ENCODE measurements around the gene ZBTB2.

The ZBTB2 gene

GRCh38 chr6:151399679-151400078 is 8.3 kb upstream of the ZBTB2 start:
- no peaks in the 10 kb centered on the region for H3K4me1 ChIP-seq
- H3K9me3 ChIP-seq, result no peaks in the 10 kb centered on the region
- no peaks in the 10 kb centered on the region for H3K27me3 ChIP-seq
- no peak overlapping the region for H3K4me3 ChIP-seq (ENCODE audit: low read depth, low read length)
- no peak for DNase-seq
- peaks cover 38% of the 10 kb centered on the region for H3K36me3 ChIP-seq
- TF ChIP-seq CTCF (IDR thresholded peaks at IDR 0.05; ENCODE audit: low read depth, low read length), result no peak

- peaks cover 4% of the 10 kb centered on the region for H3K4me1 ChIP-seq
Observed at GRCh38 chr6:151393410-151393809, 2.1 kb upstream of the ZBTB2 start.

GRCh38 chr6:151392427-151392826 is 1.1 kb upstream of the ZBTB2 start:
- no peak for TF ChIP-seq CTCF (IDR thresholded peaks at IDR 0.05; ENCODE audit: low read depth, low read length)
- Histone ChIP-seq H3K27me3 (no peaks in the 10 kb centered on the region), H3K4me1 (peaks cover 4% of the 10 kb centered on the region), H3K36me3 (peaks cover 15% of the 10 kb centered on the region), H3K4me3 (ENCODE audit: low read depth, low read length) (peak overlapping the region; percentile 89), H3K9me3 (no peaks in the 10 kb centered on the region)
- no peak for DNase-seq

More at GRCh38 chr6:151393410-151393809, 2.1 kb upstream of the ZBTB2 start:
- no peak for DNase-seq
- Histone ChIP-seq H3K9me3 (no peaks in the 10 kb centered on the region), H3K27me3 (no peaks in the 10 kb centered on the region), H3K36me3 (peaks cover 19% of the 10 kb centered on the region), H3K4me3 (ENCODE audit: low read depth, low read length) (no peak overlapping the region)
- no peak for TF ChIP-seq CTCF (IDR thresholded peaks at IDR 0.05; ENCODE audit: low read depth, low read length)

GRCh38 chr6:151390851-151391470 is 398 bp downstream of the ZBTB2 start:
- no peak for TF ChIP-seq CTCF (IDR thresholded peaks at IDR 0.05; ENCODE audit: low read depth, low read length)
- H3K4me1 ChIP-seq, result peaks cover 4% of the 10 kb centered on the region
- peak overlapping the region; percentile 89 for H3K4me3 ChIP-seq (ENCODE audit: low read depth, low read length)
- no peaks in the 10 kb centered on the region for H3K27me3 ChIP-seq
- H3K36me3 ChIP-seq, result peaks cover 7% of the 10 kb centered on the region; the same call in 1 of the 2 replicates
- peak; percentile 87 for DNase-seq
- no peaks in the 10 kb centered on the region for H3K9me3 ChIP-seq

- Histone ChIP-seq H3K4me1 (peaks cover 4% of the 10 kb centered on the region), H3K4me3 (ENCODE audit: low read depth, low read length) (peak overlapping the region; percentile 89), H3K9me3 (no peaks in the 10 kb centered on the region), H3K27me3 (no peaks in the 10 kb centered on the region), H3K36me3 (peaks cover 7% of the 10 kb centered on the region; the same call in 1 of the 2 replicates)
- TF ChIP-seq CTCF (IDR thresholded peaks at IDR 0.05; ENCODE audit: low read depth, low read length), result no peak
- peak; percentile 98 for DNase-seq
Observed at GRCh38 chr6:151390276-151390850, 996 bp downstream of the ZBTB2 start.

- Histone ChIP-seq H3K4me1 (peaks cover 4% of the 10 kb centered on the region), H3K4me3 (ENCODE audit: low read depth, low read length) (peak overlapping the region; percentile 89), H3K36me3 (peaks cover 7% of the 10 kb centered on the region; the same call in 1 of the 2 replicates), H3K9me3 (no peaks in the 10 kb centered on the region), H3K27me3 (no peaks in the 10 kb centered on the region)
- DNase-seq, result peak; percentile 66
- no peak for TF ChIP-seq CTCF (IDR thresholded peaks at IDR 0.05; ENCODE audit: low read depth, low read length)
Observed at GRCh38 chr6:151389618-151390275, 1.6 kb downstream of the ZBTB2 start.
